Sigmoid colon (tissue), 7 donors: Measurements from ENCODE around the gene UNC5A. TPM values are rescaled to one million over a fixed set of nuclear protein-coding genes. Genes with fewer than 3 reads are reported as not detected.

Source experiments
- DNase-seq: peaks from one replicate; pipeline ENCODE4 v3.0.0-alpha.2; 2019
- H3K27ac ChIP-seq, 4 donors: fragments of 200-600 bp; sonication (generic); one replicate each; pipeline ENCODE4 v1.5.1; 2016 to 2019; ENCODE audit warnings: mild to moderate bottlenecking in 1 of 4
- H3K27me3 ChIP-seq, 3 donors: fragments of 200-600 bp; sonication (generic); one replicate each; pipeline ENCODE4 v1.5.1; 2019; ENCODE audit warnings: mild to moderate bottlenecking in 1 of 3
- H3K36me3 ChIP-seq, 4 donors: fragments of 200-600 bp; sonication (generic); one replicate each; pipeline ENCODE4 v1.5.1; 2016 to 2019
- H3K4me1 ChIP-seq, 4 donors: fragments of 200-600 bp; sonication (generic); one replicate each; pipeline ENCODE4 v1.5.1; 2017 to 2019
- H3K4me3 ChIP-seq, 4 donors: fragments of 200-600 bp; sonication (generic); one replicate each; pipeline ENCODE4 v1.5.1; 2017 to 2019; ENCODE audit warnings: mild to moderate bottlenecking in 2 of 4, moderate library complexity in 1 of 4
- H3K9me3 ChIP-seq, 4 donors: fragments of 200-600 bp in 3 of 4; sonication (generic) in 3 of 4; one replicate each; pipeline versions ENCODE4 v1.5.1 to v1.6.1; 2013 to 2019
- CTCF ChIP-seq, 4 experiments: fragments of 450-650 bp in 3 of 4; fragments of 200-600 bp in 1 of 4; IDR thresholded peaks; one replicate each; pipeline ENCODE4 v1.5.1; 2016 to 2019; ENCODE audit warnings: antibody characterized with exemption in 4 of 4, mild to moderate bottlenecking in 3 of 4, moderate library complexity in 2 of 4
- EP300 ChIP-seq, 4 donors: sonication (generic); formaldehyde crosslinking; IDR thresholded peaks; one replicate each; pipeline ENCODE4 v1.6.1; 2017; ENCODE audit warnings: antibody characterized with exemption in 4 of 4
- POLR2A ChIP-seq, 2 donors: fragments of 450-650 bp; IDR thresholded peaks; one replicate each; pipeline ENCODE4 v1.6.1; 2016; ENCODE audit warnings: antibody characterized with exemption in 2 of 2, mild to moderate bottlenecking in 2 of 2, moderate library complexity in 2 of 2
- POLR2AphosphoS5 ChIP-seq, 4 donors: sonication (generic); formaldehyde crosslinking; IDR thresholded peaks; one replicate each; pipeline ENCODE4 v1.6.1; 2017; ENCODE audit warnings: antibody characterized with exemption in 4 of 4
- WGBS, 2 donors: extraction: QIAGEN DNeasy Blood & Tissue Kit; methylation state at CpG; one replicate each; pipeline ENCODE4 v1.1.7; 2013; 5-methylcytosine and 5-hydroxymethylcytosine counted together
- intact Hi-C: fragments of 100-400 bp; cut with DNase I; formaldehyde crosslinking; loops from one replicate; pipeline ENCODE4 v1.15.1; 2023
- polyA plus RNA-seq, 3 donors: library from polyadenylated mRNA; stranded (reverse); fragments of 200-250 nt; gene quantifications; one replicate each; pipeline ENCODE4 v1.2.3, GENCODE V29; 2013
- total RNA-seq, 4 donors: library from RNA; depleted of rRNA; stranded (reverse); fragments of >200 nt; gene quantifications; one replicate each; pipeline ENCODE4 v1.1.0, GENCODE V29; 2016
- donor health status: healthy with polysubstance abuse.
- donor health status: Bipolar disorder and iron deficiency.
- donor health status: healthy.

UNC5A gene
- total and polyA plus RNA-seq, 7 donors: 0.34 to 0.60 TPM; not detected in 5

- Histone ChIP-seq H3K36me3 (no peaks in the 10 kb centered on the region), H3K9me3 (no peaks in the 10 kb centered on the region), H3K4me3 (no peak overlapping the region), H3K27me3 (peaks cover 3 to 55% (median 3%) of the 10 kb centered on the region in 3 donors), H3K27ac (no peak overlapping the region), H3K4me1 (no peaks in the 10 kb centered on the region)
- no peak for DNase-seq
- TF ChIP-seq CTCF (IDR thresholded peaks at IDR 0.05) (no peak), POLR2A (IDR thresholded peaks at IDR 0.05) (no peak), EP300 (IDR thresholded peaks at IDR 0.05) (no peak), POLR2AphosphoS5 (IDR thresholded peaks at IDR 0.05) (no peak)
- intact Hi-C loops: no loop called here
- 61 to 63% methylated on average over 24 of the region's 24 CpGs for WGBS, 2 donors
These were observed 7.1 kb upstream of the UNC5A start for GRCh38 chr5:176803068-176803942.

- no peaks in the 10 kb centered on the region for H3K9me3 ChIP-seq
- 44 to 46% methylated on average over 8 of the region's 8 CpGs for WGBS, 2 donors
- no peaks in the 10 kb centered on the region for H3K36me3 ChIP-seq
- H3K27ac ChIP-seq: no peak overlapping the region
- DNase-seq: no peak
- H3K4me3 ChIP-seq: no peak overlapping the region
- TF ChIP-seq POLR2A (IDR thresholded peaks at IDR 0.05) (no peak), EP300 (IDR thresholded peaks at IDR 0.05) (no peak), CTCF (IDR thresholded peaks at IDR 0.05) (no peak), POLR2AphosphoS5 (IDR thresholded peaks at IDR 0.05) (no peak)
- peaks cover 3 to 56% (median 6%) of the 10 kb centered on the region in 3 donors for H3K27me3 ChIP-seq
- H3K4me1 ChIP-seq: no peaks in the 10 kb centered on the region
- intact Hi-C loops: no loop called here
These were observed 6.3 kb upstream of the UNC5A start for GRCh38 chr5:176803943-176804498.

- intact Hi-C loops: no loop called here
- DNase-seq: no peak
- H3K36me3 ChIP-seq: no peaks in the 10 kb centered on the region
- no peak overlapping the region for H3K4me3 ChIP-seq
- H3K27me3 ChIP-seq: peaks cover 18 to 74% (median 23%) of the 10 kb centered on the region in 3 donors
- whole genome bisulfite sequencing, 2 donors: 0 to 2% methylated on average over 1 of the region's 1 CpG
- TF ChIP-seq POLR2AphosphoS5 (IDR thresholded peaks at IDR 0.05) (no peak), EP300 (IDR thresholded peaks at IDR 0.05) (no peak), POLR2A (IDR thresholded peaks at IDR 0.05) (no peak), CTCF (IDR thresholded peaks at IDR 0.05) (no peak)
- H3K27ac ChIP-seq: no peak overlapping the region
- H3K9me3 ChIP-seq: no peaks in the 10 kb centered on the region
- H3K4me1 ChIP-seq: peaks cover 0 to 19% (median 16%) of the 10 kb centered on the region in 4 donors
These were observed 4.2 kb upstream of the UNC5A start for GRCh38 chr5:176806137-176806536.

- intact Hi-C loops: no loop called here
- Histone ChIP-seq H3K27me3 (peaks cover 36 to 85% (median 57%) of the 10 kb centered on the region in 3 donors), H3K4me1 (peaks cover 0 to 23% (median 19%) of the 10 kb centered on the region in 4 donors), H3K36me3 (no peaks in the 10 kb centered on the region), H3K27ac (no peak overlapping the region), H3K9me3 (no peaks in the 10 kb centered on the region), H3K4me3 (peak overlapping the region in 3 of 4 donors; percentile 18 to 39 (median 38))
- no peak for DNase-seq
- TF ChIP-seq POLR2A (IDR thresholded peaks at IDR 0.05) (no peak), POLR2AphosphoS5 (IDR thresholded peaks at IDR 0.05) (no peak), CTCF (IDR thresholded peaks at IDR 0.05) (no peak), EP300 (IDR thresholded peaks at IDR 0.05) (no peak)
- 2% methylated on average over 48 of the region's 48 CpGs for WGBS, 2 donors
These were observed 747 bp upstream of the UNC5A start for GRCh38 chr5:176809544-176810080.
